Measurements from ENCODE around the gene RRP8.

GRCh38 chr11:6567371-6567745 is 36.1 kb downstream of the RRP8 start:
- TF ChIP-seq, protein P1, sequence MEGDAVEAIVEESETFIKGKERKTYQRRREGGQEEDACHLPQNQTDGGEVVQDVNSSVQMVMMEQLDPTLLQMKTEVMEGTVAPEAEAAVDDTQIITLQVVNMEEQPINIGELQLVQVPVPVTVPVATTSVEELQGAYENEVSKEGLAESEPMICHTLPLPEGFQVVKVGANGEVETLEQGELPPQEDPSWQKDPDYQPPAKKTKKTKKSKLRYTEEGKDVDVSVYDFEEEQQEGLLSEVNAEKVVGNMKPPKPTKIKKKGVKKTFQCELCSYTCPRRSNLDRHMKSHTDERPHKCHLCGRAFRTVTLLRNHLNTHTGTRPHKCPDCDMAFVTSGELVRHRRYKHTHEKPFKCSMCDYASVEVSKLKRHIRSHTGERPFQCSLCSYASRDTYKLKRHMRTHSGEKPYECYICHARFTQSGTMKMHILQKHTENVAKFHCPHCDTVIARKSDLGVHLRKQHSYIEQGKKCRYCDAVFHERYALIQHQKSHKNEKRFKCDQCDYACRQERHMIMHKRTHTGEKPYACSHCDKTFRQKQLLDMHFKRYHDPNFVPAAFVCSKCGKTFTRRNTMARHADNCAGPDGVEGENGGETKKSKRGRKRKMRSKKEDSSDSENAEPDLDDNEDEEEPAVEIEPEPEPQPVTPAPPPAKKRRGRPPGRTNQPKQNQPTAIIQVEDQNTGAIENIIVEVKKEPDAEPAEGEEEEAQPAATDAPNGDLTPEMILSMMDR (IDR thresholded peaks at IDR 0.05 in 2 of 3, conservative IDR thresholded peaks at IDR 0.05 in 1 of 3; ENCODE audit: borderline replicate concordance in 1 of 3, insufficient read depth in 1 of 3, low read depth in 2 of 3, low read length in 2 of 3), result no peak
- TF ChIP-seq TCF7L2 (IDR thresholded peaks at IDR 0.05; ENCODE audit: borderline replicate concordance, extremely low read depth, insufficient read depth, insufficient read length) (no peak), REST (IDR thresholded peaks at IDR 0.05; ENCODE audit: low read depth) (no peak), POLR2A (IDR thresholded peaks at IDR 0.05; ENCODE audit: borderline replicate concordance, extremely low read depth, insufficient read depth, insufficient read length) (no peak), YY1 (IDR thresholded peaks at IDR 0.05; ENCODE audit: extremely low read depth, insufficient replicate concordance, low read depth, low read length) (no peak), MAX (IDR thresholded peaks at IDR 0.05) (no peak), ELF1 (IDR thresholded peaks at IDR 0.05; ENCODE audit: borderline replicate concordance, low read depth) (no peak), SP1 (IDR thresholded peaks at IDR 0.05; ENCODE audit: low read depth) (no peak), CEBPB (IDR thresholded peaks at IDR 0.05; ENCODE audit: low read depth) (no peak), EZH2phosphoT487 (IDR thresholded peaks at IDR 0.05; ENCODE audit: borderline replicate concordance) (no peak), POLR2AphosphoS5 (IDR thresholded peaks at IDR 0.05; ENCODE audit: low read depth, low read length) (no peak), ZBTB33 (IDR thresholded peaks at IDR 0.05; ENCODE audit: extremely low read depth, insufficient replicate concordance, low read length) (no peak), CBX3 (IDR thresholded peaks at IDR 0.05; ENCODE audit: low read depth) (no peak)

Data from HCT116 (cell line).